Measurements from ENCODE around the gene PARD6A. TPM values are rescaled to one million over a fixed set of nuclear protein-coding genes. Genes with fewer than 3 reads are reported as not detected.

PARD6A gene
- total RNA-seq, 1 experiment from 2014 or later: 0.65 TPM

DNA sequence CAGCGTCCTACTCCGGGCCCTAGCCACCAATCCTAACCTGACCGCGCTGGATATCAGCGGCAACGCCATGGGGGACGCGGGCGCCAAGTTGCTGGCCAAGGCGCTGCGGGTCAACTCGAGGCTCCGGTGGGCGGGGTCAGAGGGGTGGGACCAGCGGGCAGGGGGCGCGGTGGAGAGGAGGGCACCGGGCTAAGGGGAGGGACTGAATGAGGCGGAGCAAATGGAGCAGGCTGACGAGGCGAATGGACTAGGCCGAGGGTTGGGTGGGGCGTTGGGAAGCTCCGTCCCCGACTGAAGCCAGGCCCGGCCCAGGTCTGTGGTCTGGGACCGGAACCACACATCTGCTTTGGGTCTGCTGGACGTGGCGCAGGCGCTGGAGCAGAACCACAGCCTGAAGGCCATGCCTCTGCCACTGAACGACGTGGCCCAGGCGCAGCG is 11.2 kb upstream of the PARD6A start:
- Histone ChIP-seq H3K27me3 (no peaks in the 10 kb centered on the region), H3K36me3 (no peaks in the 10 kb centered on the region), H3K4me3 (no peak overlapping the region), H3K9me3 (replicated peaks) (no peaks in the 10 kb centered on the region), H3K27ac (no peak overlapping the region), H3K4me1 (no peaks in the 10 kb centered on the region)
- DNase-seq: no peak

DNA sequence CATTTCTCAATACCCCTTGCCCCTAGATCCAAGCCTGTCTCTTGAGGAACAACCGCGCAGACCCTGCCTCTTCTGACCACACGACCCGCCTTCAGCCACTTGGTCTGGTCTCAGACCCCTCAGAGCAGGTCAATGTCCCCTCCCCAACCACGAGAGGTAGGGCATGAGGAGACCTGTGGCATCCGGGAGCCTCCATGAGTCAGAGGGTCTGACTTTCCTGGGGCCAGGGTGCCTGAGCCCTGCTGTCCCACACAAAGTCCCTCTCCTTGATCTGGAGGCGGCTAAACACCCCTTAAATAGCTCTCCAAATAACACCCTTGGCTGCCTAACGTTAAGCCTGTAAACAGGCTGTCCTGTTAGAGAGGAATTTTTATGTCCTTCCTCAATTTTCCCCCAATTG is 10.7 kb upstream of the PARD6A start:
- no peaks in the 10 kb centered on the region for H3K27me3 ChIP-seq
- DNase-seq: no peak
- no peak overlapping the region for H3K4me3 ChIP-seq
- H3K36me3 ChIP-seq: no peaks in the 10 kb centered on the region
- H3K4me1 ChIP-seq: no peaks in the 10 kb centered on the region
- H3K27ac ChIP-seq: no peak overlapping the region
- H3K9me3 ChIP-seq (replicated peaks): no peaks in the 10 kb centered on the region

DNA sequence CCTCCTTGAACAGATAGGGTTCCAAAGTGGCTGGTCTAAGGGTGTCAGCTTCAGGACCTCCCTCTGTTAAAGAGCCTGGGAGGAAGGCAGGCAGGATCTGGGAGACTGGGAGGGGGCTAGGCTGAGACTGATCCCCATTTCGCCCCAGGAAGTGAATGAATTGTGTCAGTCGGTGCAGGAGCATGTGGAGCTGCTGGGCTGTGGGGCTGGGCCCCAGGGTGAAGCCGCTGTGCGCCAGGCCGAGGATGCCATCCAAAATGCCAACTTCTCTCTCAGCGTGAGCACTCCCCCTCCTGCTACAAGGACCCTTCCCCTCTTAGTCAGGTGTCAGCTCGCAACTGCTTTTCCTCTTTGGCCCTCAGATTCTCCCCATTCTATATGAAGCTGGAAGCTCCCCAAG is 9.7 kb upstream of the PARD6A start:
- Histone ChIP-seq H3K27me3 (no peaks in the 10 kb centered on the region), H3K4me3 (no peak overlapping the region), H3K9me3 (replicated peaks) (no peaks in the 10 kb centered on the region), H3K27ac (no peak overlapping the region), H3K4me1 (no peaks in the 10 kb centered on the region), H3K36me3 (no peaks in the 10 kb centered on the region)
- no peak for DNase-seq

DNA sequence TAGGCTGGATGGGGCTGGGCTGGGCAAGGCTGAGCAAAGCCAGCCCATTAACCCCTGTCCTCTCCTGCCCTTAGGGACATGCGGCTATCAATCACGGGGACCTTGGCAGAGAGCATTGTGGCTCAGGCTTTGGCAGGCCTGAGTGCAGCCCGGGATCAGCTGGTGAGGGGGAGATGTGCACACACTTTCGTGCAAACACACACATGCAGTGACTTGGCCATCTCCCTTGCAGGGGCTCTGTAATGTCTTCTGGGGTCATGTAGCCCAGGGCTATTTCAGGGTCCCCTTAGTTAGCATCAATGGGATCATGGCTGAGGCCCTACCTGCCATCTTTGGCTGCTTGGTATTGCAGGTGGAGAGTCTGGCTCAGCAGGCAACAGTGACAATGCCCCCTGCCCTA is 8.9 kb upstream of the PARD6A start:
- Histone ChIP-seq H3K9me3 (replicated peaks) (no peaks in the 10 kb centered on the region), H3K36me3 (no peaks in the 10 kb centered on the region), H3K27ac (no peak overlapping the region), H3K4me1 (no peaks in the 10 kb centered on the region), H3K27me3 (no peaks in the 10 kb centered on the region), H3K4me3 (no peak overlapping the region)
- no peak for DNase-seq

DNA sequence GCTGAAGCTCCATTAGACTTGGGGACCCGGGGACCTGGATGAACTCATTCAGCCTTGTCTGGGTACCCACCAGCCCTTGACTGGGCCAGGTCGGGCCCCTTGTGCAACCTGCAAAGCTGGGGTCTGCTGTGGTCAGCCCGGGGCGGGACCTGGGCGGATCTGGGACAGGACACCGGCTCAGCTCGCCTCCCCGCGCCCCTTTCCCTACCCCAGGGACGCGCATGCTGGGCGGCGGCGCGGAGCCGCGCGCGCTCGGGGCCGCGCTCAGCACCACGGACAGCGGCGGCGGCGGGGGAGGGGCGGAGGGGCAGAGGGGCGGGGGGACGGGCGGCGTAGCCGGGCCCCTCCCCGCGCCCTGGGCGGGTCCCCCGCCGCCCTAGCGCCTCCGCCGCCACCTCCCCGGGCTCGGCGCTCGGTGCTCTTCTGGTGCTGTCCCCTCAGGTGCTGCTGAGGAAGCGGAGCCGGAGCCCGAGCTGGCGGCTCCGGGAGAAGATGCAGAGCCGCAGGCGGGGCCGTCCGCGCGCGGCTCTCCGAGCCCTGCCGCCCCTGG is 8.1 kb upstream of the PARD6A start:
- peak overlapping the region; percentile 52 for H3K4me3 ChIP-seq
- no peaks in the 10 kb centered on the region for H3K4me1 ChIP-seq
- H3K9me3 ChIP-seq (replicated peaks): no peaks in the 10 kb centered on the region
- DNase-seq: peak; percentile 27 to 50
- no peaks in the 10 kb centered on the region for H3K36me3 ChIP-seq
- no peak overlapping the region for H3K27ac ChIP-seq
- no peaks in the 10 kb centered on the region for H3K27me3 ChIP-seq

DNA sequence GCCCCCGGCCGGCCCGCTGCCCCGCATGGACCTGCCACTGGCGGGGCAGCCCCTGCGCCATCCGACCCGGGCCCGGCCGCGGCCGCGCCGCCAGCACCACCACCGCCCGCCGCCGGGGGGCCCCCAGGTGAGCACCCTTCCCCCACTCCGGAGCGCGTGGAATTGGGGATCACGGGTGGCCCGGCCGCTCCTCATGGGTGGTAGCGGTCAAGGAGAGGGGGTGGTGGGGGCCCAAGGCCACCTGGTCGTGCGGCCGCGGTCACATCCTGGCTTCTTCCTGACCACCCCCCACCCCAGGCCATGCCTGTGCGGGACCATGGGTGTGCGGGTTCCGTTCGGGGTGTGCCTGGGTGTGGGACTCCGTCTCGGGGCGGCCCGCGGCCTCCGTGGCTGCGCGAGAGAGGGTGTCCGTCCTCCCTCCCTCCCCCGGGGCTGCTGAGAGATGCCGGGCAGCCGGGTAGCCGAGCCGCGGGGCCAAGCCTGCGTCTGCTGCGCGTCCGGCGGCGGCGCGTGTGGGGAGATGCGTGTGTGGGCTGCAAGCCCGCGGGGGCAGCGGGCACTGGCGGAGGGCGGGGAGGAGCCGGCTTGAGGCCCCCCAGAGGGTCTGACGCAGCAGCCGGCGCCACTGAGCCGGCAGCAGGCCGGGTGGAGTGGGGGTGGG is 7.5 kb upstream of the PARD6A start:
- H3K27ac ChIP-seq: no peak overlapping the region
- H3K27me3 ChIP-seq: no peaks in the 10 kb centered on the region
- no peaks in the 10 kb centered on the region for H3K4me1 ChIP-seq
- H3K4me3 ChIP-seq: peak overlapping the region; percentile 52
- H3K9me3 ChIP-seq (replicated peaks): no peaks in the 10 kb centered on the region
- no peaks in the 10 kb centered on the region for H3K36me3 ChIP-seq
- peak; percentile 26 to 33 for DNase-seq

DNA sequence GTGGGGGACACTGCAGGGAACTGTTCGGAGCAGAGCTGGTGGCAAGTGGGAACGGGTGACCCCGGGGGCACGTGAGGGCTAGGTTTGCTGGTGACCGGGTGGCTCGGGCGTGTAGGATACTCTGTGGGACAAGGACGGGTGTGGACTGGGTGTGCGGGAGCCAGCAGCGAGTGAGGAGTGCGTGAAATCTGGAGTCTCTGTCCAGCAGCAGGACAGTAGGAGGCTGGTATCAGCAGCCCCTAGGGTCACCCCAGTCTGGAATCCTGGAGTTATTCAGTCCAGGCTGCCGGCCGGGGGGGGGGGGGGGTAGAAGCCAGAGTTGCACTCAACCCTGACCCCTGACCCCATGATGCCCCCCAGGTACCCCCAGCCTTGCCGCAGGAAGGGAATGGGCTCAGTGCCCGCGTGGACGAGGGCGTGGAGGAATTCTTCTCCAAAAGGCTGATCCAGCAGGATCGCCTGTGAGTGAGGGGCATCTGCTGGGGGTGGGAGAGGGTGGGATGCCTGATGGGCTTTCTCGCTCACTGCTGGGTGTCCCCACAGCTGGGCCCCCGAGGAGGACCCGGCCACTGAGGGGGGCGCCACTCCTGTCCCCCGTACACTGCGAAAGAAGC is 6.9 kb upstream of the PARD6A start:
- DNase-seq: no peak
- H3K27me3 ChIP-seq: no peaks in the 10 kb centered on the region

DNA sequence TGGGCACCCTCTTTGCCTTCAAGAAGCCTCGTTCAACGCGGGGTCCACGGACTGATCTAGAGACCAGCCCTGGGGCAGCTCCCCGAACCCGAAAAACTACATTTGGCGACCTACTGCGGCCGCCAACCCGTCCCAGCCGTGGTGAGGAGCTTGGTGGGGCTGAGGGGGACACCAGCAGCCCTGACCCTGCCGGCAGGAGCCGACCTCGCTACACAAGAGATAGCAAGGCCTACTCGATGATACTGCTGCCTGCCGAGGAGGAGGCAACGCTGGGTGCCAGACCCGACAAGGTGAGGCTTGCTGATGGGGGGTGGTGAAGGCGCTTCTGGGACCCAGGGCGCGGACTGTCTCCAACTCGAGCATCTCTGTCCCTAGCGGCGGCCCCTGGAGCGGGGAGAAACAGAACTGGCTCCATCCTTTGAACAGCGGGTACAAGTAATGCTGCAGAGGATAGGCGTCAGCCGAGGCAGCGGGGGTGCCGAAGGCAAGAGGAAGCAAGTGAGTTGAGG is 6.3 kb upstream of the PARD6A start:
- no peaks in the 10 kb centered on the region for H3K9me3 ChIP-seq (replicated peaks)
- DNase-seq: no peak
- no peaks in the 10 kb centered on the region for H3K27me3 ChIP-seq
- no peak overlapping the region for H3K4me3 ChIP-seq
- no peaks in the 10 kb centered on the region for H3K4me1 ChIP-seq
- H3K27ac ChIP-seq: no peak overlapping the region
- H3K36me3 ChIP-seq: no peaks in the 10 kb centered on the region

More for the DNA sequence above, 6.9 kb upstream of the PARD6A start:
- Histone ChIP-seq H3K36me3 (no peaks in the 10 kb centered on the region), H3K4me3 (peak overlapping the region; percentile 52), H3K27ac (no peak overlapping the region), H3K9me3 (replicated peaks) (no peaks in the 10 kb centered on the region), H3K4me1 (no peaks in the 10 kb centered on the region)

DNA sequence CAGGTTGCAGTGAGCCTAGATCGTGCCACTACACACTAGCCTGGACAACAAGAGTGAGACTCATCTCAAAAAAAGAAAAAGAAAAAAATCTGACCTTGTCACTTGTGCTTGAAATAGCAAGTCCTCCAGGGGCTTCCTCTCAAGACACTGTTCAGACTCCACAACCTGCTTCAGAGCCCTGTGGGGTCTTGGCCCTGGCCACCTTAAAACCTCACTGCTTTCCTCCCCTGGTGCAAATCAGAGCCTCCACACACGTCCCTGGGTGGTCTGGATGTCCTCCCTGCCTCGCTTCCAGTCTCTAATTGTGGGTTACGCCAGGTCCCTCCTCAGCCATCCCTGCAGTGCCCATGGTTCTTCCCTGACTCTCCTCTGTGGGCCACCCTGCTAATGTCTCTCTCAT is 5.4 kb upstream of the PARD6A start:
- Histone ChIP-seq H3K9me3 (replicated peaks) (no peaks in the 10 kb centered on the region), H3K27ac (no peak overlapping the region), H3K27me3 (no peaks in the 10 kb centered on the region), H3K4me1 (no peaks in the 10 kb centered on the region), H3K4me3 (no peak overlapping the region), H3K36me3 (no peaks in the 10 kb centered on the region)
- no peak for DNase-seq

DNA sequence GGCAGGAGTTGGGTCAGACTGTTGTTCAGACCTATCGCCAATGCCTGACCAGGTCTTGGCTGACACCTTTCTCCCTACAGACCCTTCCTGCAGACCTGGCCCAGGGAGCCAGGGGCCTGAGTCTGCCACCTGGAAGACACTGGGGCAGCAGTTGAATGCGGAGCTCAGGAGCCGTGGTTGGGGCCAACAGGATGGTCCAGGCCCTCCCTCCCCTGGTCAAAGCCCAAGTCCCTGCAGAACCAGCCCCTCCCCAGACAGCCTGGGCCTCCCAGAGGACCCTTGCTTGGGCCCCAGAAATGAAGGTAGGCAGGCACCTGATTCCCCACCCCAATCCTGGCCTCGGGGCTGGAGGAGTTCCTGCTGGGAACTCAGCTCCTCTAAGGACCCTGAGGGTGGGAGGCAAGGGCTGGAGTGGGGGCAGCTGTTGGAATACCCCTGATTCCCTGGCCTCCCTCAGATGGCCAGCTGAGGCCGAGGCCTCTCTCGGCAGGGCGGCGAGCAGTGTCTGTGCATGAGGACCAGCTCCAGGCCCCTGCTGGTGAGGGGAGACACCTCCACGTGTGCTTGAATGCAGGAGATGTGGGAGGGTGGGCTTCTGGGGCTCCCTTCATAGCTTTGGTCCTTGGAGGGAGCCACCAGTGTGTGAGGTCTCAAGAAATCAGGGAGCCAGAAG is 4.3 kb upstream of the PARD6A start:
- DNase-seq: no peak
- Histone ChIP-seq H3K27ac (no peak overlapping the region), H3K4me1 (no peaks in the 10 kb centered on the region), H3K27me3 (no peaks in the 10 kb centered on the region), H3K4me3 (no peak overlapping the region), H3K36me3 (no peaks in the 10 kb centered on the region), H3K9me3 (replicated peaks) (no peaks in the 10 kb centered on the region)

DNA sequence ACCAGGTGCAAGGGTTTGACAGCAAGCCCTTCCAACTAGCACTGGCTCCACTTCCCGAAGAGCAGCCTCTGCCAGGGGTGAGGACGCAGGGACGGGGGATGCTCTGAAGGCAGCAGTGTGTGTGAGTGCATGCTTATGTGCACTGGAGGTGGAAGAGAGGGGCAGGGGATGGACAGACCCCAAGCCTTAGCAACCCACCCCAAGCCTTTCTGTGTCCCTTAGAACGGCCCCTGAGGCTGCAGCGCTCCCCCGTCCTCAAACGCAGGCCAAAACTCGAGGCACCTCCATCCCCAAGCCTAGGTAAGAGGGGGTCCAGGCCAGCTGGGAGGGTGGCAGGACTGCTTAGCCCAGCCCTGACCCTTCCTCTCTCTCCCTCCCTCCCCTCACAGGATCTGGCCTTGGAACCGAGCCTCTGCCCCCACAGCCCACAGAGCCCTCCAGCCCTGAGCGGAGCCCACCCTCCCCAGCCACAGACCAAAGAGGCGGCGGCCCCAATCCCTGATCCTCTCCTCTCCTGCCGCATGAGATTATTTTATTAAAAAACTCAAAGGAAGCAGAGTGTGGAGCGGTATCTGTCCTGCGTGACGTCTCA is 3.6 kb upstream of the PARD6A start:
- Histone ChIP-seq H3K4me3 (no peak overlapping the region), H3K27me3 (no peaks in the 10 kb centered on the region), H3K4me1 (no peaks in the 10 kb centered on the region), H3K9me3 (replicated peaks) (no peaks in the 10 kb centered on the region), H3K36me3 (no peaks in the 10 kb centered on the region), H3K27ac (no peak overlapping the region)
- DNase-seq: no peak

DNA sequence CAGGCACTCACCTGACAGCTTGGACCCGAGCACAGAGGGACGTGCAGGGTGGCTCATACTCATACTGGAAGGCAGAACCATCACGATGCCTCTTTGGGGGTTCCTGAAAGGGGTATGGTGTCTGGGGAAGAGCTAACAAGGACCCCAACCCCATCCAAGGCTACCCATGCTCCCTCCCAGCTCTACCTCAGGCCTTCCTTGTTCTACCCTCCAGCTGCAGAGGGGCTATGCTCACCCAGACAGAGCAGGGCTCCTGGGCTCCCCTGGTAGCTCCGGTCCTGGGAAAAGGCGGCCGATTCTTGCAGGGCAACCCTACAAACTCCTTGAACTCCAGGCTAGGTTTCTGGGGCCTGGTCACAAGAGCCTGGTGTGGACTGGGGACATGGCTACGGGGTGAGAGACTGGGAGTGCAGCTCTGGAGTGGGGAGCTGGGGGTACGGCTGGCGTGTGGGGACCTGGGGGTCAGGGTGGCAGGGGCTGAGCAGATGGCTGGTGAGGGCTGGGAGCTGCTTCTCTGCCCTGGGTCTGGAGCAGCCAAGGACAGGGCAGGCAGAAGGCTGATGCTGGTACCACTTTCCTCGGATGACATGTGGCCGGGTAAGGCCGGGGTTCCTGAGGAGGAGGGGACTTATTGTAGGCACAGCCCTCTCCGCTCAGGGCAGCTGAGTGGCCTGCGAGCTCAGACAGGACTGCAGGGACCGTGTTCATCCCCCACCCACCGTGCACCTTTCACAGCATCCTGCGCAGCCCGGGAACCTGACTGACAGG is 2.8 kb upstream of the PARD6A start:
- no peak for DNase-seq
- Histone ChIP-seq H3K36me3 (no peaks in the 10 kb centered on the region), H3K9me3 (replicated peaks) (no peaks in the 10 kb centered on the region), H3K27ac (no peak overlapping the region), H3K4me1 (no peaks in the 10 kb centered on the region), H3K27me3 (no peaks in the 10 kb centered on the region), H3K4me3 (no peak overlapping the region)

DNA sequence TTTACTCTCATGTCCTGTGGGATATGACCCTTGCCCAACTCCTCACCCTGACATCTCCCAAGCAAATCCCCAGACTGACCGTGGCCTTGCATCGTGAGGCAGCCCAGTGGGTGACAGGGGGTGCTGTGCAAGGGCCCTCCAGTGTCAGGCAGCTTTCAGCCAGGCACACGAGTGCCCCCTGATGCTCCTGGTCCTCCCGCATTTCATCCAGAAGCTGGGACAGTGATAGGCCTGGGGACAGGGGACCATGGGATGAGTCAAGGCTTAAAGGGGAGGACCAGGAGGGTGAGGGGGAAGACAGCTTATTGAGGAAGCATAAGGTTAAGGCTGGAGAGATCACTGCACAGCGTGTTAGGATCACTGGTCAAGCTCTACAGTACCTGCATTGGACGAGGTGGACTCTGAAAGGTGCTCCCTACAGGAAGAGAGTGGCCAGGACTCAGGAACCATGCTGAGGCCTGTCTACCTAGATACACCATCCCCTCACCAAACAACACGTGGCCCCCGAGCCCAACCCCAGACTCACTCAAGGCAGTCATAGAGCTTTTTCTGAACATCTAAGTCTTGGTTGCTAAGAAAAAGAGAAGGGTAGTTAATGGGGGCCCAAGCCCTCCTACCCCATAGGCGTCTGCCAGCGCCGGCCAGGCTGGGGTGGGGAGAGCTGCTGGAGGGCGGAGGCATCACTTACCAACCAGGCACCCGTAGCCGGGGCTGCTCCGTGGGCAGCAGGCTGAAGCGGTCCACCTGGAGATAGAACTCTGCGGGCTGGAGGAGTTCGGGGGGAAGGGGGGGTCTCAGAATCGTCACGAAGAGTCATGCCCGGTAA is 1.7 kb upstream of the PARD6A start:
- no peaks in the 10 kb centered on the region for H3K36me3 ChIP-seq
- no peaks in the 10 kb centered on the region for H3K9me3 ChIP-seq (replicated peaks)

More for the DNA sequence above, 1.7 kb upstream of the PARD6A start:
- H3K4me1 ChIP-seq: no peaks in the 10 kb centered on the region
- no peaks in the 10 kb centered on the region for H3K27me3 ChIP-seq
- no peak for DNase-seq
- H3K4me3 ChIP-seq: peak overlapping the region; percentile 71
- H3K27ac ChIP-seq: no peak overlapping the region
